ES-I3 (cell line): Measurements from ENCODE around the gene SCAF4.

Source experiments
- H3K36me3 ChIP-seq: 2 replicates; pipeline ENCODE4 v1.6.1; 2013; ENCODE audit warnings: mild to moderate bottlenecking, low read length, control low read depth, moderate library complexity; ENCODE audit not compliant: insufficient read depth
- H3K4me1 ChIP-seq: 2 replicates; pipeline ENCODE4 v1.6.1; 2013; ENCODE audit warnings: mild to moderate bottlenecking, control low read depth, low read length; ENCODE audit not compliant: insufficient read depth
- H3K9ac ChIP-seq: 2 replicates; pipeline ENCODE4 v1.6.1; 2013; ENCODE audit warnings: low read depth, mild to moderate bottlenecking, low read length, moderate library complexity
- H3K9me3 ChIP-seq: 2 replicates; pipeline ENCODE4 v1.6.1; 2013; ENCODE audit warnings: mild to moderate bottlenecking, low read length, moderate library complexity; ENCODE audit not compliant: control insufficient read depth, insufficient read depth

Gene SCAF4

GRCh38 chr21:31729622-31730343 lies 2.1 kb downstream of the SCAF4 start:
- H3K9ac ChIP-seq: peak overlapping the region; percentile 97; the same call in 1 of the 2 replicates
- peaks cover 28% of the 10 kb centered on the region for H3K4me1 ChIP-seq
- no peaks in the 10 kb centered on the region for H3K36me3 ChIP-seq

DNA sequence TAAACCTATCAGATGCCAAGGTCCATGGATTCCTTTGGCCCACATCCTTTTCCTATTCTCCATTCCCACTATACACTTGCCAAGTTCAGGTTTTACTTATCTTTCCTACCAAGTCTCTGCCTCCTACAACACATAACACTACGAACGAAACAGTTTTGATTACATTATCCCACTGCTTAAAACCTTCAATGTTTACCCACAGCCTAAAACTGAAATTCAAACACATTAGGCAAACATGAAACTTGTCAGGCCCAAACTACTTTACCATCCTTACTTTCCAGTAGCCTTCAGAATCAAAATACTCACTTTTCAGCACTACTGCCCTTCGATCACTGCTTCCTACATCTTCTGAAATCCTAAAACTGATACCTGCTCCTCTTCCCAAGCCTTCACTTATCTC lies 3.0 kb downstream of the SCAF4 start:
- H3K9me3 ChIP-seq: no peaks in the 10 kb centered on the region
- H3K36me3 ChIP-seq: no peaks in the 10 kb centered on the region
- H3K4me1 ChIP-seq: peaks cover 28% of the 10 kb centered on the region
- no peak overlapping the region for H3K9ac ChIP-seq

More at GRCh38 chr21:31729622-31730343, 2.1 kb downstream of the SCAF4 start:
- no peaks in the 10 kb centered on the region for H3K9me3 ChIP-seq

DNA sequence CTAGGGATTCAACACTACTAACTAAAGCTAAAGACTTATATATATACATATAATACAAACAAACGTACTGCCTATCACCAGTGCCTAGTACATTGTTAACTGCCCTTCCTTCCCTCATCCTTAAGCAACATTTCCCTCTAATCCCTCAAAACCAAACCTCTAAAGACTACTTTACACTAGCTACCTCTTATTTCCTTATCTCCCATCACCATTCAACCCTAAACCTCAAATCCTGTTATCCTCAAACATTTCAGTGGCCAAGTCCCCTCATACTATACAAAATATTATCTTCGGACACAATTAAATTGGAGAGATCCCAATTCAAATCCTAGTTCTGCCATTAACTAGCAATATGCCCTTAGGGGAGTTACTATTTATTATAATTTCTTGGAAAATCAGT lies 3.7 kb downstream of the SCAF4 start:
- Histone ChIP-seq H3K36me3 (no peaks in the 10 kb centered on the region), H3K9me3 (no peaks in the 10 kb centered on the region), H3K9ac (no peak overlapping the region), H3K4me1 (peaks cover 22% of the 10 kb centered on the region)

DNA sequence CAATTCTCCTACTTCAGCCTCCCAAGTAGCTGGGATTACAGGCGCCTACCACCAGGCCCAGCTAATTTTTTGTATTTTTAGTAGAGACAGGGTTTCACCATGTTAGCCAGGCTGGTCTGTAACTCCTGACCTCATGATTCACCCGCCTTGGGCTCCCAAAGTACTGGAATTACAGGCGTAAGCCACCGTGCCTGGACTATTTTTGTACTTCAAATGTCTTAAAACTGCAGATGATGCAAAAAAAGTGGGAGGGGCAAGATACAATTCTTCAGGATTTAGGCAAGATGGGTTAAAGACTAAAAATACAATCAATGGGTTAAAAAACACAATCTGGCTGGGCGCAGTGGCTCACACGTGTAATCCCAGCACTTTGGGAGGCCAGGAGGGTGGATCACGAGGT lies 4.7 kb downstream of the SCAF4 start:
- no peaks in the 10 kb centered on the region for H3K9me3 ChIP-seq
- H3K4me1 ChIP-seq: peaks cover 17% of the 10 kb centered on the region; the same call in 1 of the 2 replicates
- no peaks in the 10 kb centered on the region for H3K36me3 ChIP-seq
- no peak overlapping the region for H3K9ac ChIP-seq

DNA sequence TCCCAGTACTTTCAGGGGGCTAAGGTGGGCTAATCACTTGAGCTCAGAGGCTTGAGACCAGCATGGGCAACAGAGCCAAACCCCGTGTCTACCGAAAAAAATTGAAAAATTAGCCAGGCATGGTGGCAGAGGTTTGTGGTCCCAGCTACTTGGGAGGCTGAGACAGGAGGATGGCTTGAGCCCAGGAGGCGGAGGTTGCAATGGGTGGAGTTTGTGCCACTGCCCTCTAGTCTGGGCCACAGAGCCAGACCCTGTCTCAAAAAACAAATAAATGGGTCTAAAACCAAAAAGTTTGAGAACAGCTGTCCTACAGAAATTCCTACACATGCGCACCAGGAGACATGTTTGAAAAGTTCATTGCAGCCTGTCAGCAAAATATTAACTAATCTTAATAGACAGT lies 5.5 kb downstream of the SCAF4 start:
- Histone ChIP-seq H3K36me3 (no peaks in the 10 kb centered on the region), H3K9ac (no peak overlapping the region), H3K4me1 (peaks cover 18% of the 10 kb centered on the region; the same call in 1 of the 2 replicates), H3K9me3 (no peaks in the 10 kb centered on the region)

- H3K9ac ChIP-seq: no peak overlapping the region
- H3K9me3 ChIP-seq: no peaks in the 10 kb centered on the region
- peaks cover 20% of the 10 kb centered on the region; the same call in 1 of the 2 replicates for H3K4me1 ChIP-seq
- H3K36me3 ChIP-seq: no peaks in the 10 kb centered on the region
Observed at GRCh38 chr21:31725202-31725839, 6.6 kb downstream of the SCAF4 start.

- Histone ChIP-seq H3K9ac (no peak overlapping the region), H3K9me3 (no peaks in the 10 kb centered on the region), H3K36me3 (no peaks in the 10 kb centered on the region), H3K4me1 (peaks cover 13% of the 10 kb centered on the region; the same call in 1 of the 2 replicates)
Observed at GRCh38 chr21:31724552-31724951, 7.4 kb downstream of the SCAF4 start.

DNA sequence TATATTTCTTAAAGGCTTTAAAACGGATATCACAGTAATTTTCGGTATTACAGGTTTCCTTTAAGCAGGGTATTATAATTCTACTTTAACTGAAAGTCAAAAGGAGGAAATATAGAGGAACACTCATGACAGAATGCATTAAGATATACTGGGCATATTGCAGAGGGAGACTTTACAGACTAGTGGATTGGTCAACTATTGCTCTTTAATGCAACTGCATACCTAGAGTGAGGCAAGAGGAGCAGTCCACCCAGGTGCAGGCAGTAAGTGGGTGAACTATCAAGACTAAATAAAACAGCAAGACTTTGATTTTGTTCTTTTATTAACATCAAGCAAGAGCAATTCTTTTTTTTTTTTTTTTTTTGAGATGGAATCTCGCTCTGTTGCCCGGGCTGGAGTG lies 10.5 kb downstream of the SCAF4 start:
- Histone ChIP-seq H3K36me3 (no peaks in the 10 kb centered on the region), H3K9me3 (no peaks in the 10 kb centered on the region), H3K9ac (no peak overlapping the region), H3K4me1 (peaks cover 12% of the 10 kb centered on the region; the same call in 1 of the 2 replicates)

- no peaks in the 10 kb centered on the region for H3K9me3 ChIP-seq
- H3K9ac ChIP-seq: no peak overlapping the region
- peaks cover 13% of the 10 kb centered on the region; the same call in 1 of the 2 replicates for H3K4me1 ChIP-seq
- H3K36me3 ChIP-seq: no peaks in the 10 kb centered on the region
Observed at GRCh38 chr21:31720739-31721138, 11.2 kb downstream of the SCAF4 start.

DNA sequence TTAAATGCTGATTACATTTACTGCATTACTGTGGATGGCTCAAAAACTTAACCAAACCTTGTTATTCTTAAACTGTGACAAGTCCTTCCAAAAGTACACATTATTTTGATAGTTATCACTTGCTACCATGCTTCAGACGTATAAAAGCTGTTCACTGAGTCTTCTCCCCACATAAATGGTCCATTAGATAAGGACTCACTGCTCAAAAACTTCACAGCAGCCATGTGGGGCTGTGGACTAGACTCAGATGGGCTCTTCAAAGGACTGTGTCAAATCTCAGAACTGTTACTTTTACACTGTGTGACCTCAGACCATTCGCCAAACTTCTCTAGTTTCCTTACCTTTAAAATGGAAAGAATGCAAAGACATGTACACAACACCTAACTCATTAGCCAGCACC lies 11.6 kb downstream of the SCAF4 start:
- H3K4me1 ChIP-seq: peaks cover 13% of the 10 kb centered on the region; the same call in 1 of the 2 replicates
- H3K9me3 ChIP-seq: no peaks in the 10 kb centered on the region
- no peaks in the 10 kb centered on the region for H3K36me3 ChIP-seq
- H3K9ac ChIP-seq: no peak overlapping the region

DNA sequence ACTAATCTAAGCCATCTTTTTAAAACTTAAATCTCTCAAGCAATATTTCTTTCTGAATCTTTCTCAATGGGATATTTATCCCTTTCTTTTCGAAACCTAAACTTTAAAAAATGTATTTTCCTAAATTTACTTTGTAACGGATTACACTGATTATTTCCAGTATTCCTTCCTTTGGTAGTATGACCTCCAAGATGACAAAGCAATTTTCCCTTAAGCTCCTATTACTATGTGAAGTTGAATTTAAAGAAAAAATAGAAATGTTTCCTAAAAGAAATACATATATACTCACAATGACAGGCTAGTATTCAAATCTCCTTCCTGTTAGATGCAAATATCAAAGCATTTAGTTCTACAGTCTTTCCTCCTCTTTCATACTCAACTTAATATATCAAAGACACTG lies 15.8 kb downstream of the SCAF4 start:
- Histone ChIP-seq H3K9me3 (no peaks in the 10 kb centered on the region), H3K36me3 (no peaks in the 10 kb centered on the region), H3K9ac (no peak overlapping the region), H3K4me1 (peaks cover 24% of the 10 kb centered on the region; the same call in 1 of the 2 replicates)

GRCh38 chr21:31714741-31715365 lies 17.1 kb downstream of the SCAF4 start:
- no peaks in the 10 kb centered on the region for H3K9me3 ChIP-seq
- peaks cover 24% of the 10 kb centered on the region; the same call in 1 of the 2 replicates for H3K4me1 ChIP-seq
- no peak overlapping the region for H3K9ac ChIP-seq
- H3K36me3 ChIP-seq: no peaks in the 10 kb centered on the region

DNA sequence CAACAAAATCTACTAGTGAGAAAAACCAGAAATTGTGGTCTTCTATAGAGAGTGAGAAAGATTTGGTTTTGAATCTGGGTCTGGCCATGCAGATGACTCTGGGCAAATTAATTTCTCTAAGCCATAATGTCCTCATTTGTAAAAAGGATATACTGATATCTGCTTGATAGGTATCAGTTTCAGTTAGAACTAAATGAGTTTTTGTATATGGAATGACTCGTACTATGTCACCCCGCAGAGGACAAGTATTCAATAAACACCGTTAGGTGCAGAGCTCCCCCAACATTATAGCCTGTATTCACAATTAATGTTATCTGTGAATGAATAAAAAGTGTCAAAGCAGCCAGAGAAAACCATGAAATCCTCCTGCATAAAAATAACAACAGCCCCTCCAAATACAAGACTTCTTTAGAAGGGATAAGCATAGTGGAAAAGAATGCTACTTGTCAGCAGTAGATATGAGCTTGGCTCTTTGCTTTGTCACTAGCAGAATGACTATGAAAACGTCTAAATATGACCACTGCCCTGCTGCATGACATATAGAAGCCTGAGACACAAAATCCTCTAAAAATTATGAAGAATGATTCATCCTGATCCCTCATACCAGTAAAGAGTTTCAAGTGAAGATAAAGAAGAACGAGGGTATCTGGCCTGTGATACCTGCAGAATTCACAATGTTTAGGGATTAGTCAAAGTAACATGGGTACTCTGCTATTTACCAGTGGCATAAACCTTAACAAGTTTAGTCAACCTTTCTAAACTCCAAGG lies 17.8 kb downstream of the SCAF4 start:
- no peak overlapping the region for H3K9ac ChIP-seq
- peaks cover 24% of the 10 kb centered on the region; the same call in 1 of the 2 replicates for H3K4me1 ChIP-seq
- H3K36me3 ChIP-seq: no peaks in the 10 kb centered on the region
- H3K9me3 ChIP-seq: no peaks in the 10 kb centered on the region

GRCh38 chr21:31713115-31713514 lies 18.8 kb downstream of the SCAF4 start:
- Histone ChIP-seq H3K4me1 (peaks cover 24% of the 10 kb centered on the region; the same call in 1 of the 2 replicates), H3K36me3 (no peaks in the 10 kb centered on the region), H3K9me3 (no peaks in the 10 kb centered on the region), H3K9ac (no peak overlapping the region)
